ENCODE results near the gene CD33.

GRCh38 chr19:51272183-51272810 is 47.4 kb downstream of the CD33 start:
- TF ChIP-seq EP300 (conservative IDR thresholded peaks at IDR 0.05; ENCODE audit: poor library complexity, severe bottlenecking): no peak
- no peak for TF ChIP-seq CTCF (IDR thresholded peaks at IDR 0.05; ENCODE audit: poor library complexity, severe bottlenecking)
